GM19397 (cell line): ENCODE measurements around the gene TMEM167B.
"Not testable (repeated sequence)": the region's sequence is repeated elsewhere in the genome, so short reads cannot be mapped to it uniquely, and the experiment has no call there.

Experiments
- ATAC-seq: cut with Tn5 transposase; IDR thresholded peaks from one replicate; pipeline ENCODE4 v1.9.1; 2021; ENCODE audit warnings: mild to moderate bottlenecking, moderate library complexity; ENCODE audit not compliant: unreplicated experiment

Gene TMEM167B

GRCh38 chr1:109090196-109091077 lies at the start of gene TMEM167B:
TMEM167B (plus strand) TSS chr1:109090764; CDS start chr1:109090873, 109 bp downstream.
- peak; percentile 85 for ATAC-seq

- ATAC-seq = peak; percentile 21
Observed at GRCh38 chr1:109040989-109041620, 49.5 kb upstream of the TMEM167B start.

GRCh38 chr1:109041621-109042468 lies 48.7 kb upstream of the TMEM167B start, which contains the start of gene WDR47:
WDR47 (minus strand) TSS chr1:109042102; CDS start chr1:109023512, 18,590 bp downstream.
- peak; percentile 95 for ATAC-seq

GRCh38 chr1:109045595-109045994 lies 45.0 kb upstream of the TMEM167B start:
- ATAC-seq = no peak

- ATAC-seq = no peak
Observed at GRCh38 chr1:109046671-109047070, 43.9 kb upstream of the TMEM167B start.

GRCh38 chr1:109047339-109047738 lies 43.2 kb upstream of the TMEM167B start:
- ATAC-seq = no peak

- ATAC-seq = no peak
Observed at GRCh38 chr1:109048335-109048734, 42.2 kb upstream of the TMEM167B start.

GRCh38 chr1:109050228-109050995 lies 40.2 kb upstream of the TMEM167B start:
- no peak for ATAC-seq

GRCh38 chr1:109052145-109052544 lies 38.4 kb upstream of the TMEM167B start:
- not testable (repeated sequence) for ATAC-seq

GRCh38 chr1:109056064-109056463 lies 34.5 kb upstream of the TMEM167B start:
- no peak for ATAC-seq

GRCh38 chr1:109059026-109059425 lies 31.5 kb upstream of the TMEM167B start:
- ATAC-seq = no peak

GRCh38 chr1:109060707-109061106 lies 29.9 kb upstream of the TMEM167B start:
- no peak for ATAC-seq

- ATAC-seq = no peak
Observed at GRCh38 chr1:109061183-109061582, 29.4 kb upstream of the TMEM167B start.

GRCh38 chr1:109065137-109065536 lies 25.4 kb upstream of the TMEM167B start:
- no peak for ATAC-seq

GRCh38 chr1:109067883-109068282 lies 22.7 kb upstream of the TMEM167B start:
- ATAC-seq = no peak

- no peak for ATAC-seq
Observed at GRCh38 chr1:109069294-109069693, 21.3 kb upstream of the TMEM167B start.

GRCh38 chr1:109075531-109076490 lies 14.8 kb upstream of the TMEM167B start, which contains the start of gene TAF13:
TAF13 (minus strand) TSS chr1:109076003; CDS start chr1:109075947, 56 bp downstream.
- ATAC-seq = peak; percentile 100

GRCh38 chr1:109078317-109078716 lies 12.2 kb upstream of the TMEM167B start:
- ATAC-seq = no peak

GRCh38 chr1:109079240-109079622 lies 11.3 kb upstream of the TMEM167B start:
- no peak for ATAC-seq
